ENCODE data around the gene CABS1. TPM values are rescaled to one million over a fixed set of nuclear protein-coding genes. Genes with fewer than 3 reads are reported as not detected.

The CABS1 gene
- total and polyA plus RNA-seq, 7 donors = not detected

- H3K9me3 ChIP-seq = no peaks in the 10 kb centered on the region
- H3K27ac ChIP-seq = no peak overlapping the region
- intact Hi-C loops (cut with DNase I) = no loop called here
- no peak overlapping the region for H3K4me3 ChIP-seq
- H3K4me1 ChIP-seq = no peaks in the 10 kb centered on the region
- 29 to 64% (median 46%) methylated on average over 1 of the region's 1 CpG for WGBS, 3 donors
- ATAC-seq (no peak), DNase-seq (no peak)
- H3K27me3 ChIP-seq (ENCODE audit: insufficient read depth in 3 of 3, low read length in 2 of 3) = no peaks in the 10 kb centered on the region
- H3K36me3 ChIP-seq (ENCODE audit: insufficient read depth in 1 of 2, low read depth in 1 of 2) = no peaks in the 10 kb centered on the region
- TF ChIP-seq CTCF (IDR thresholded peaks at IDR 0.05) = no peak
These were observed 21.4 kb downstream of the CABS1 start for GRCh38 chr4:70356185-70356584.

- DNase-seq (no peak), ATAC-seq (no peak)
- WGBS, 3 donors = 37 to 41% (median 38%) methylated on average over 3 of the region's 3 CpGs
- Histone ChIP-seq H3K4me1 (no peaks in the 10 kb centered on the region), H3K27me3 (ENCODE audit: insufficient read depth in 3 of 3, low read length in 2 of 3) (no peaks in the 10 kb centered on the region), H3K27ac (no peak overlapping the region), H3K4me3 (no peak overlapping the region), H3K9me3 (no peaks in the 10 kb centered on the region), H3K36me3 (ENCODE audit: insufficient read depth in 1 of 2, low read depth in 1 of 2) (no peaks in the 10 kb centered on the region)
- intact Hi-C loops (cut with DNase I) = no loop called here
- no peak for TF ChIP-seq CTCF (IDR thresholded peaks at IDR 0.05)
These were observed 24.4 kb downstream of the CABS1 start for GRCh38 chr4:70359115-70359661.

- 52 to 74% (median 72%) methylated on average over 3 of the region's 3 CpGs for WGBS, 3 donors
- intact Hi-C loops (cut with DNase I) = no loop called here
- no peaks in the 10 kb centered on the region for H3K36me3 ChIP-seq (ENCODE audit: insufficient read depth in 1 of 2, low read depth in 1 of 2)
- H3K27me3 ChIP-seq (ENCODE audit: insufficient read depth in 3 of 3, low read length in 2 of 3) = no peaks in the 10 kb centered on the region
- ATAC-seq (no peak), DNase-seq (no peak)
- H3K4me1 ChIP-seq = no peaks in the 10 kb centered on the region
- H3K9me3 ChIP-seq = no peaks in the 10 kb centered on the region
- TF ChIP-seq CTCF (IDR thresholded peaks at IDR 0.05) = no peak
- no peak within 1 kb of the TSS for H3K4me3 ChIP-seq
- no peak within 1 kb of the TSS for H3K27ac ChIP-seq
These were observed 25.7 kb downstream of the CABS1 start, which contains the start of gene SMR3A for GRCh38 chr4:70360460-70360859. Gene SMR3A (plus strand): TSS chr4:70360760. CDS start chr4:70362116, 1,356 bp downstream.

GRCh38 chr4:70364002-70364401, 29.2 kb downstream of the CABS1 start:
- Histone ChIP-seq H3K4me1 (no peaks in the 10 kb centered on the region), H3K36me3 (ENCODE audit: insufficient read depth in 1 of 2, low read depth in 1 of 2) (no peaks in the 10 kb centered on the region), H3K4me3 (no peak overlapping the region), H3K9me3 (no peaks in the 10 kb centered on the region), H3K27ac (no peak overlapping the region), H3K27me3 (ENCODE audit: insufficient read depth in 3 of 3, low read length in 2 of 3) (no peaks in the 10 kb centered on the region)
- WGBS, 3 donors = 88 to 93% (median 90%) methylated on average over 5 of the region's 5 CpGs
- ATAC-seq (no peak), DNase-seq (no peak)
- no peak for TF ChIP-seq CTCF (IDR thresholded peaks at IDR 0.05)
- intact Hi-C loops (cut with DNase I) = no loop called here

GRCh38 chr4:70365479-70365878, 30.7 kb downstream of the CABS1 start:
- ATAC-seq (no peak), DNase-seq (no peak)
- no peaks in the 10 kb centered on the region for H3K9me3 ChIP-seq
- H3K36me3 ChIP-seq (ENCODE audit: insufficient read depth in 1 of 2, low read depth in 1 of 2) = no peaks in the 10 kb centered on the region
- no peak for TF ChIP-seq CTCF (IDR thresholded peaks at IDR 0.05)
- WGBS, 3 donors = 37 to 64% (median 42%) methylated on average over 2 of the region's 2 CpGs
- intact Hi-C loops (cut with DNase I) = no loop called here
- H3K27me3 ChIP-seq (ENCODE audit: insufficient read depth in 3 of 3, low read length in 2 of 3) = no peaks in the 10 kb centered on the region
- H3K4me1 ChIP-seq = no peaks in the 10 kb centered on the region
- H3K27ac ChIP-seq = no peak overlapping the region
- H3K4me3 ChIP-seq = no peak overlapping the region

Measured in psoas muscle (tissue), 8 donors.